GM12872 (cell line): ENCODE results near the gene TTLL8.

ENCODE experiments used
- CTCF ChIP-seq: IDR thresholded peaks from 3 replicates; pipeline ENCODE4 v1.5.1; 2011; ENCODE audit warnings: low read depth, mild to moderate bottlenecking, low read length, moderate library complexity; ENCODE audit not compliant: insufficient read depth

Gene TTLL8

GRCh38 chr22:50041361-50042065, 16.6 kb downstream of the TTLL8 start:
- TF ChIP-seq CTCF = no peak

GRCh38 chr22:50040717-50041116, 17.4 kb downstream of the TTLL8 start:
- TF ChIP-seq CTCF = no peak

GRCh38 chr22:50039669-50040443, 18.2 kb downstream of the TTLL8 start:
- TF ChIP-seq CTCF = no peak

- no peak for TF ChIP-seq CTCF
These were observed 21.9 kb downstream of the TTLL8 start for GRCh38 chr22:50035976-50036724.

- no peak for TF ChIP-seq CTCF
These were observed 22.8 kb downstream of the TTLL8 start for GRCh38 chr22:50035131-50035881.

GRCh38 chr22:50034126-50035081, 23.7 kb downstream of the TTLL8 start:
- no peak for TF ChIP-seq CTCF
